ENCODE results near the gene ZNF318.
"Not testable (repeated sequence)": the region's sequence is repeated elsewhere in the genome, so short reads cannot be mapped to it uniquely, and the experiment has no call there.

Gene ZNF318

DNA sequence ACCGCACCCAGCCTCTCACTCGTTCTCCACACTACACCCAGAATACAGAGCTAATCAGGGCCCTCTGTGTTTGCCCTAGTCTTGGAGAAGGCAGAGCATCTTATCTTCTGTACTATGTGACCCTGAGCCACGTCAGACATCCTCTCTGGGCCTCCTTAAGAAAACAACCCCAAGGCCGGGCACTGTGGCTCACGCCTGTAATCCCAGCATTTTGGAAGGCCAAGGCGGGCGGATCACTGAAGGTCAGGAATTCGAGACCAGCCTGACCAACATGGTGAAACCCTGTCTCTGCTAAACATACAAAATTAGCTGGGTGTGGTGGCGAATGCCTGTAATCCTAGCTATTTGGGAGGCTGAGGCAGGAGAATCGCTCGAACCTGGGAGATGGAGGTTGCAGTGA, 66.4 kb downstream of the ZNF318 start:
- not testable (repeated sequence) for H3K4me3 ChIP-seq (ENCODE audit: insufficient read depth, low read depth, low read length); H3K27me3 ChIP-seq (ENCODE audit: control insufficient read depth, insufficient read depth, low read length, poor library complexity, severe bottlenecking); H3K27ac ChIP-seq (ENCODE audit: insufficient read depth, low read depth, low read length, poor library complexity, severe bottlenecking); H3K4me1 ChIP-seq (ENCODE audit: control insufficient read depth, insufficient read depth, low read length); H3K9me3 ChIP-seq (ENCODE audit: control insufficient read depth, low read length); H3K36me3 ChIP-seq (ENCODE audit: control insufficient read depth, insufficient read depth, low read length)
- 89 to 91% methylated on average over 11 of the region's 11 CpGs for WGBS, 2 experiments

DNA sequence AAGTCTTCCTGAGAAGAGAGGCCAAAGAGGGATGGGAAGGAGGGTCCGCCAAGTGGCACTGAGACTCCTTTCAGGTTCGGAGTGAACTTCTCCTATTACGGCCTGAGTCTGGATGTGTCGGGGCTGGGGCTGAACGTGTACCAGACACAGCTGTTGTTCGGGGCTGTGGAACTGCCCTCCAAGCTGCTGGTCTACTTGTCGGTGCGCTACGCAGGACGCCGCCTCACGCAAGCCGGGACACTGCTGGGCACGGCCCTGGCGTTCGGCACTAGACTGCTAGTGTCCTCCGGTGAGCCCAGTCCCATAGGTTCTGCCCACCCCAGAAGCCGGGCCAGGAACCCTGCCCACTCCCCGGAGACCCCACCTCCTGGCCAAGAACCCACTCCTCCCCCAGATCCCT, 67.3 kb downstream of the ZNF318 start:
- H3K4me1 ChIP-seq (ENCODE audit: control insufficient read depth, insufficient read depth, low read length), result no peaks in the 10 kb centered on the region
- H3K27me3 ChIP-seq (ENCODE audit: control insufficient read depth, insufficient read depth, low read length, poor library complexity, severe bottlenecking), result no peaks in the 10 kb centered on the region
- no peaks in the 10 kb centered on the region for H3K36me3 ChIP-seq (ENCODE audit: control insufficient read depth, insufficient read depth, low read length)
- H3K27ac ChIP-seq (ENCODE audit: insufficient read depth, low read depth, low read length, poor library complexity, severe bottlenecking), result no peak overlapping the region
- no peak overlapping the region for H3K4me3 ChIP-seq (ENCODE audit: insufficient read depth, low read depth, low read length)
- 93 to 95% methylated on average over 19 of the region's 19 CpGs for WGBS, 2 experiments
- H3K9me3 ChIP-seq (ENCODE audit: control insufficient read depth, low read length), result no peaks in the 10 kb centered on the region

DNA sequence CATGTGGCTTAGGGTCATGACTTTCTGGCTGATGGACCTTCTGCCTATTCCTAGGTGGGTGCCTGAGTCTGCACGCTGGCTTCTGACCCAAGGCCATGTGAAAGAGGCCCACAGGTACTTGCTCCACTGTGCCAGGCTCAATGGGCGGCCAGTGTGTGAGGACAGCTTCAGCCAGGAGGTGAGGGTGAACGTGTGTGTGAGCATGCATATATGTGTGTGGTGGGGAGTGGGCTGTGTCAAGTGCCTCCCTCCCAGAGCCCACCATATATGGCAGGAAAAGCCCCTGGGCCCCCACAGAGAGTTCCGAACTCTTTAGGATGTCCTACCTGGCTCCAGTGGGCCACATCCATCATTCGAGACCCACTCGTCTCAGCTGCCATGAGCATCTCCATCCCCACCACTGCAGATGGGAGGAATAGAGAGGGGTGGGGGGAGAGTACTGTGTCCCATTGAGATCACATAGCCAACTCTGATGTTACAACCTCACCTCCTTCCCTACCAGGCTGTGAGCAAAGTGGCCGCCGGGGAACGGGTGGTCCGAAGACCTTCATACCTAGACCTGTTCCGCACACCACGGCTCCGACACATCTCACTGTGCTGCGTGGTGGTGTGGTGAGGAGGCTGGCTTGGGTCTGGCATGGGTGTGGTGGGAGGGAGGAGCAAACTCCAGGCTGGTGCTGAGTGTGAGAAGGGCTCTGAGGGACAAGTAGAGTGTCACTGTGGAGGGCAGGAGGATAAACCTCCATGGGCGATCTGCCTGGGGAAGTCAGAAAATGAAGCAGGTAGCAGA, 68.2 kb downstream of the ZNF318 start:
- no peaks in the 10 kb centered on the region for H3K36me3 ChIP-seq (ENCODE audit: control insufficient read depth, insufficient read depth, low read length)
- H3K4me3 ChIP-seq (ENCODE audit: insufficient read depth, low read depth, low read length), result no peak overlapping the region
- 91 to 92% methylated on average over 15 of the region's 15 CpGs for WGBS, 2 experiments
- H3K27ac ChIP-seq (ENCODE audit: insufficient read depth, low read depth, low read length, poor library complexity, severe bottlenecking), result no peak overlapping the region
- H3K4me1 ChIP-seq (ENCODE audit: control insufficient read depth, insufficient read depth, low read length), result no peaks in the 10 kb centered on the region
- H3K9me3 ChIP-seq (ENCODE audit: control insufficient read depth, low read length), result no peaks in the 10 kb centered on the region
- H3K27me3 ChIP-seq (ENCODE audit: control insufficient read depth, insufficient read depth, low read length, poor library complexity, severe bottlenecking), result no peaks in the 10 kb centered on the region

DNA sequence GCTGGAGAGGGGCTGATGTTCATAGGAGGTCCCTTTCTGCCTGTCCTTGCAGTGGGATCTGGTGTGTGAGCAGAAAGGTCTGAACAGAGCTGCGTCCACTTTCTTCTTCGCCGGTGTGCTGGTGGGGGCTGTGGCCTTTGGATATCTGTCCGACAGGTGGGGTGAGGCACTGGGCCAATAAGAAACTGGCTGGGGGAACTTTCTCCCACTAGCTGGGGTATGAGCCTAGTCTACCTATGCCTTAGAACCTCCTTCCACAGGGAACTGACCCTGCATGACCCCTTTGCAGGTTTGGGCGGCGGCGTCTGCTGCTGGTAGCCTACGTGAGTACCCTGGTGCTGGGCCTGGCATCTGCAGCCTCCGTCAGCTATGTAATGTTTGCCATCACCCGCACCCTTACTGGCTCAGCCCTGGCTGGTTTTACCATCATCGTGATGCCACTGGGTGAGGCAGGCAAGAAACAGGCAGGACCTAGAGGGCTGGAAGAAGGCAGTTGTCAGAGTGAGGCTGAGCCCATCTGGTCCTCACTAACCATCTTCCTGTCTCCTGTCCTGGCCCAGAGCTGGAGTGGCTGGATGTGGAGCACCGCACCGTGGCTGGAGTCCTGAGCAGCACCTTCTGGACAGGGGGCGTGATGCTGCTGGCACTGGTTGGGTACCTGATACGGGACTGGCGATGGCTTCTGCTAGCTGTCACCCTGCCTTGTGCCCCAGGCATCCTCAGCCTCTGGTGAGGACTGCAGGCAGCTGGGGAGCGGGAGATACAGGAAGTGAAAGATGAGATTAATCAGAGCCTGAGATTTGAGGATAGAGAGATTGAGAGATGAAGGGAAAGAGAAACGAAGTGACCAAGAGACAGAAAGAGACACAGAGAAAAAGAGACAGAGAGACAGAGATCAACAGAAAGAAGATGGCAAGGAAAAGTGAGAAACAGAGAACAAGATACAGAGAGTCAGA, 69.8 kb downstream of the ZNF318 start:
- Histone ChIP-seq H3K36me3 (ENCODE audit: control insufficient read depth, insufficient read depth, low read length) (no peaks in the 10 kb centered on the region), H3K27me3 (ENCODE audit: control insufficient read depth, insufficient read depth, low read length, poor library complexity, severe bottlenecking) (no peaks in the 10 kb centered on the region), H3K4me1 (ENCODE audit: control insufficient read depth, insufficient read depth, low read length) (no peaks in the 10 kb centered on the region), H3K27ac (ENCODE audit: insufficient read depth, low read depth, low read length, poor library complexity, severe bottlenecking) (no peak overlapping the region), H3K4me3 (ENCODE audit: insufficient read depth, low read depth, low read length) (no peak overlapping the region), H3K9me3 (ENCODE audit: control insufficient read depth, low read length) (no peaks in the 10 kb centered on the region)
- WGBS, 2 experiments, result 93 to 94% methylated on average over 18 of the region's 18 CpGs

- WGBS, 2 experiments, result 78 to 80% methylated on average over 11 to 12 of the region's 12 CpGs
Observed at GRCh38 chr6:43298565-43299337, 70.7 kb downstream of the ZNF318 start.

DNA sequence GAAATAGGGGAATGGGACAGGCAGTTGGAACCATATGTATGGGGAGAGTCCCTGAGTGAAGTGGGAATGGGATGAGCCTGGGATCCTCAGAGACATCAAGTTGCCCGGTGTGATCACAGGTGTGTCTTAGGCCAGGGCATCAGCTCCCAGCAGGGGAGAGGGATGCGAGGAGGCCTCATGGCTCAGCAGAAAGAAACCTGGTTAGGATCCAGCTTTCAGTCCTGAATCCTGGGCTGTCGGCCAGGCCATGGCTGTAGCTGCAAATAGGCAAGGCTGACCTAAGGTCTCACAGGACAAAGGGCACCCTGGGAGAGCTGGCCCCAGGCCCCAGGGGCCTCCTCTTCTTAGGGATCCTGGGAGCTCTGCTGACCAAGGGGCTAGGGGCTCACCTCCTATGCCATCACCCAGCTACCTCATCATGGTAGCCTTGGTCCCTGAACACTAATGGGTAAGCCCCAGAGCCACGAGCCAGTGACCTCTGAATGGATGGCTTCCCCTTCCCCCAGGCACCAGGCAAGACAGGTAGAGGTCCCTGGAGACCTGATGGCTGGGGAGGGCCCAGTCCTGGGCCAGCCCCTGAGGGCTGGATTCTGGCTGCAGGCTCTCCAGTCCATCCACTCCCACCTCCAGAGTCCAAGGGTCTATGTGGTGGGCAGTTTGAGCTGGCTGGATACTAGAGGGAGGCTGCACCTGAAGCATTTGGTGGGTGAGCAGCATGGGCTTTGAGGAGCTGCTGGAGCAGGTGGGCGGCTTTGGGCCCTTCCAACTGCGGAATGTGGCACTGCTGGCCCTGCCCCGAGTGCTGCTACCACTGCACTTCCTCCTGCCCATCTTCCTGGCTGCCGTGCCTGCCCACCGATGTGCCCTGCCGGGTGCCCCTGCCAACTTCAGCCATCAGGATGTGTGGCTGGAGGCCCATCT, 71.5 kb downstream of the ZNF318 start, which contains the start of gene SLC22A7:
TSS of gene SLC22A7 (plus strand) at position 617 of the 921 bp plus-strand sequence. CDS start at position 716, 99 bp downstream.
- WGBS, 2 experiments, result 93 to 94% methylated on average over 10 of the region's 10 CpGs
- Histone ChIP-seq H3K4me3 (ENCODE audit: insufficient read depth, low read depth, low read length) (no peak within 1 kb of the TSS), H3K27me3 (ENCODE audit: control insufficient read depth, insufficient read depth, low read length, poor library complexity, severe bottlenecking) (no peaks in the 10 kb centered on the region), H3K9me3 (ENCODE audit: control insufficient read depth, low read length) (no peaks in the 10 kb centered on the region), H3K36me3 (ENCODE audit: control insufficient read depth, insufficient read depth, low read length) (no peaks in the 10 kb centered on the region), H3K27ac (ENCODE audit: insufficient read depth, low read depth, low read length, poor library complexity, severe bottlenecking) (no peak within 1 kb of the TSS), H3K4me1 (ENCODE audit: control insufficient read depth, insufficient read depth, low read length) (no peaks in the 10 kb centered on the region)

More at GRCh38 chr6:43298565-43299337, 70.7 kb downstream of the ZNF318 start:
- H3K27ac ChIP-seq (ENCODE audit: insufficient read depth, low read depth, low read length, poor library complexity, severe bottlenecking), result no peak overlapping the region
- H3K4me3 ChIP-seq (ENCODE audit: insufficient read depth, low read depth, low read length), result no peak overlapping the region
- H3K27me3 ChIP-seq (ENCODE audit: control insufficient read depth, insufficient read depth, low read length, poor library complexity, severe bottlenecking), result no peaks in the 10 kb centered on the region
- H3K36me3 ChIP-seq (ENCODE audit: control insufficient read depth, insufficient read depth, low read length), result no peaks in the 10 kb centered on the region
- no peaks in the 10 kb centered on the region for H3K9me3 ChIP-seq (ENCODE audit: control insufficient read depth, low read length)
- H3K4me1 ChIP-seq (ENCODE audit: control insufficient read depth, insufficient read depth, low read length), result no peaks in the 10 kb centered on the region

DNA sequence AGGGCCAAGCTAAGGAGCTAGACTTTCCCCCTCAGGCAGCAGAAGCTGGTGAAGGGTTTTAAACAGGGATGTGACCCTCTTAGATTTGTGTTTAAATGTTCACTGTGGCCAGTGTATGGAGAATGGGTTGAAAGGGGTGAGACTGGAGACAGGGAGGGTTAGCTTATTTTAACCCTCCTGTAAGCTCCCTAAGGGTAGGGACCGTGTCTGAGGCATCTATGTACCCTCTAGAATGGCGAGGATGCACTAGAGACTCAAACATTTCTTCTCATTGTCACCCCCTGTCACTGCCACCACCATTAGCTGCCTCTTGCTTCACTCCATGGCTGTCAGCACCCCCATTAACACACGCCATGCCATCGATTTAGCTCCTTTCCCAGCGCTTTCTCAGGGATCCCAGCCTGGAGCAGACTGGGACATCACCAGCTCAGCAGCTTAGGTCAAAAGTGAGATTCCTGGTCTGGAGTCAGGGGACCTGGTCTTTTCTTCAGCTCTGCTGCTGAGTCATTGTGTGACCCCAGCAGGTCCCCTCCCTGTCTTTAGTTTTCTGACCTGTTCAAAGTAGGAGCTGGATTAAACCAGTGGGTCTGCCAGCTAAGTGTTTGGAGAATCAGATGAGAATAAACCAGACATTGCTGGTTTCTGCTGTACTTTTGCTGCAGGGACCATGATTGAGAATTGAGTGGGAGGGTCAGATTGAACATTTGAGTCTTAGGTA, 72.5 kb downstream of the ZNF318 start:
- no peaks in the 10 kb centered on the region for H3K4me1 ChIP-seq (ENCODE audit: control insufficient read depth, insufficient read depth, low read length)
- H3K36me3 ChIP-seq (ENCODE audit: control insufficient read depth, insufficient read depth, low read length), result no peaks in the 10 kb centered on the region
- no peak overlapping the region for H3K27ac ChIP-seq (ENCODE audit: insufficient read depth, low read depth, low read length, poor library complexity, severe bottlenecking)
- H3K4me3 ChIP-seq (ENCODE audit: insufficient read depth, low read depth, low read length), result no peak overlapping the region
- H3K27me3 ChIP-seq (ENCODE audit: control insufficient read depth, insufficient read depth, low read length, poor library complexity, severe bottlenecking), result no peaks in the 10 kb centered on the region
- WGBS, 2 experiments, result 93% methylated on average over 5 of the region's 5 CpGs
- no peaks in the 10 kb centered on the region for H3K9me3 ChIP-seq (ENCODE audit: control insufficient read depth, low read length)

DNA sequence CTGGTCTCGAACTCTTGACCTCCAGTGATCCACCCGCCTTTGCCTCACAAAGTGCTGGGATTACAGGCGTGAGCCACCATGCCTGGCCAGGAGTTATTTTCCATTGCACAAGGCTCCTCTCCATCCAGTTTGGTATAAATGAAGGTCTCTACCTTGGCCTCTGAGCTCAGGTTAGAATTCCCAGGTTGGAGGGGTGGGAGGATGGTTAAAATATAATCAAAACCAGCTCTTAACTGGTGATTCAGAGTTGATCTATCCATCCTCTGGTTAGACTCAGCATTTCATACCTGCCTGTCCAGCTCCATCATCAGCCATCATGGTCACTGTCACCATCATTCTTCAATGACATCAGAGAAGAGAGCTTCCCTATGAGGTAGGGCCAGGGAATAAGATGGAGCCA, 74.0 kb downstream of the ZNF318 start:
- H3K27ac ChIP-seq (ENCODE audit: insufficient read depth, low read depth, low read length, poor library complexity, severe bottlenecking), result no peak overlapping the region
- no peaks in the 10 kb centered on the region for H3K9me3 ChIP-seq (ENCODE audit: control insufficient read depth, low read length)
- no peaks in the 10 kb centered on the region for H3K4me1 ChIP-seq (ENCODE audit: control insufficient read depth, insufficient read depth, low read length)
- H3K27me3 ChIP-seq (ENCODE audit: control insufficient read depth, insufficient read depth, low read length, poor library complexity, severe bottlenecking), result no peaks in the 10 kb centered on the region
- H3K4me3 ChIP-seq (ENCODE audit: insufficient read depth, low read depth, low read length), result no peak overlapping the region
- no peaks in the 10 kb centered on the region for H3K36me3 ChIP-seq (ENCODE audit: control insufficient read depth, insufficient read depth, low read length)
- WGBS, 2 experiments, result 90 to 93% methylated on average over 3 of the region's 3 CpGs

DNA sequence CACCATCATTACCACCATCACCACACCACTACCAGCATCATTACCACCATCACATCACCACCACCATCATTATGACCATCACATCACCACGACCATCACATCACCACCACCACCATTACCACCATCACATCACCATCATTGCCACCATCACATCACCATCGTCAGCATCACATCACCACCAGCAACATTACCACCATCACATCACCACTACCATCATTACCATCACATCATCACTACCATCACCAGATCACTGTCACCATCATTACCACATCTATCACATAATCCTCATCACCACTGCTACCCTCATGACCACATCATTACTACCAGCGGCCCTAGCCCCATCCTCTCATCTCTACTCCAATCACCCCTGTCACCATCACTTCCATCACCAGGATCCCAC, 74.9 kb downstream of the ZNF318 start:
- WGBS, 2 experiments, result 86% methylated on average over 3 of the region's 3 CpGs
- Histone ChIP-seq H3K27me3 (ENCODE audit: control insufficient read depth, insufficient read depth, low read length, poor library complexity, severe bottlenecking) (no peaks in the 10 kb centered on the region), H3K4me3 (ENCODE audit: insufficient read depth, low read depth, low read length) (no peak overlapping the region), H3K4me1 (ENCODE audit: control insufficient read depth, insufficient read depth, low read length) (no peaks in the 10 kb centered on the region), H3K9me3 (ENCODE audit: control insufficient read depth, low read length) (no peaks in the 10 kb centered on the region), H3K36me3 (ENCODE audit: control insufficient read depth, insufficient read depth, low read length) (no peaks in the 10 kb centered on the region), H3K27ac (ENCODE audit: insufficient read depth, low read depth, low read length, poor library complexity, severe bottlenecking) (no peak overlapping the region)

Measured in ectodermal cell (in vitro differentiated cells).